SW480 (cell line): ENCODE measurements around the gene ATP10B.
"Not testable (repeated sequence)": the region's sequence is repeated elsewhere in the genome, so short reads cannot be mapped to it uniquely, and the experiment has no call there.

Experiments used
- DNase-seq: peaks from one replicate; pipeline ENCODE4 v3.0.0-alpha.2; 2016; ENCODE audit warnings: low spot score

Gene ATP10B

GRCh38 chr5:160750938-160751657, 100.9 kb downstream of the ATP10B start:
- no peak for DNase-seq

GRCh38 chr5:160749682-160750081, 102.3 kb downstream of the ATP10B start:
- DNase-seq: no peak

- no peak for DNase-seq
Measured at GRCh38 chr5:160749026-160749425, 103.0 kb downstream of the ATP10B start.

- no peak for DNase-seq
Measured at GRCh38 chr5:160747987-160748386, 104.0 kb downstream of the ATP10B start.

GRCh38 chr5:160747559-160747958, 104.5 kb downstream of the ATP10B start:
- DNase-seq: no peak

GRCh38 chr5:160744268-160745101, 107.5 kb downstream of the ATP10B start:
- DNase-seq: no peak

GRCh38 chr5:160743027-160743426, 109.0 kb downstream of the ATP10B start:
- no peak for DNase-seq

GRCh38 chr5:160742446-160742845, 109.6 kb downstream of the ATP10B start:
- DNase-seq: no peak

- DNase-seq: no peak
Measured at GRCh38 chr5:160727296-160727997, 124.6 kb downstream of the ATP10B start.

GRCh38 chr5:160726721-160727120, 125.3 kb downstream of the ATP10B start:
- no peak for DNase-seq

GRCh38 chr5:160720822-160721221, 131.2 kb downstream of the ATP10B start:
- no peak for DNase-seq

- not testable (repeated sequence) for DNase-seq
Measured at GRCh38 chr5:160715508-160715907, 136.5 kb downstream of the ATP10B start.

GRCh38 chr5:160703547-160704189, 148.3 kb downstream of the ATP10B start:
- DNase-seq: no peak

- DNase-seq: no peak
Measured at GRCh38 chr5:160702934-160703333, 149.1 kb downstream of the ATP10B start.

- DNase-seq: no peak
Measured at GRCh38 chr5:160702311-160702803, 149.7 kb downstream of the ATP10B start.

GRCh38 chr5:160701403-160701802, 150.6 kb downstream of the ATP10B start:
- DNase-seq: no peak

- DNase-seq: peak; percentile 81
Measured at GRCh38 chr5:160699301-160699700, 152.7 kb downstream of the ATP10B start.

GRCh38 chr5:160697281-160697680, 154.7 kb downstream of the ATP10B start:
- no peak for DNase-seq

- DNase-seq: no peak
Measured at GRCh38 chr5:160694896-160695295, 157.1 kb downstream of the ATP10B start.

GRCh38 chr5:160693831-160694465, 158.1 kb downstream of the ATP10B start:
- DNase-seq: no peak

GRCh38 chr5:160692271-160692670, 159.7 kb downstream of the ATP10B start:
- DNase-seq: no peak

- DNase-seq: peak; percentile 17
Measured at GRCh38 chr5:160685695-160686094, 166.3 kb downstream of the ATP10B start.
